Activated B cell treated with CpG ODN at 0.5 μM for 24 hours (primary cell): Measurements from ENCODE around the gene MACF1. TPM values are rescaled to one million over a fixed set of nuclear protein-coding genes. Genes with fewer than 3 reads are reported as not detected.
A peak's percentile ranks its signal among the peaks of the same experiment; 100 is the strongest.

Experiments used
- ATAC-seq: fragments of 200-7000 bp; cut with Tn5 transposase; one replicate; pipeline ENCODE4 v1.10.0; 2021; ENCODE audit warnings: low read depth, mild to moderate bottlenecking, moderate library complexity
- CTCF ChIA-PET: fragments of 350-600 bp; sonication (Branson Sonifier 250); formaldehyde crosslinking; loops from one replicate; lab custom pipeline; 2021; ENCODE audit warnings: antibody characterized with exemption; lab: Charles Lee
- POLR2A ChIA-PET: fragments of 350-600 bp; sonication (Branson Sonifier 250); formaldehyde crosslinking; loops from one replicate; lab custom pipeline; 2021; ENCODE audit warnings: antibody characterized with exemption; lab: Charles Lee
- DNase-seq: peaks from one replicate; pipeline ENCODE4 v3.0.0; 2022
- H3K27ac Mint-ChIP-seq: one replicate; pipeline ENCODE4 v1.8.0; 2020; ENCODE audit warnings: mixed read lengths
- H3K27me3 Mint-ChIP-seq: one replicate; pipeline ENCODE4 v1.8.0; 2021; ENCODE audit warnings: mixed read lengths
- H3K36me3 Mint-ChIP-seq: one replicate; pipeline ENCODE4 v1.8.0; 2021; ENCODE audit warnings: low read depth, mixed read lengths
- H3K4me1 Mint-ChIP-seq: one replicate; pipeline ENCODE4 v1.8.0; 2021; ENCODE audit warnings: mixed read lengths
- H3K4me3 Mint-ChIP-seq: one replicate; pipeline ENCODE4 v1.8.0; 2020; ENCODE audit warnings: mild to moderate bottlenecking, mixed read lengths
- H3K9me3 Mint-ChIP-seq: one replicate; pipeline ENCODE4 v1.8.0; 2020; ENCODE audit warnings: mixed read lengths
- intact Hi-C: fragments of 100-400 bp; cut with micrococcal nuclease; formaldehyde crosslinking; loops from one replicate; pipeline ENCODE4 v1.15.1; 2024
- total RNA-seq: library from RNA; stranded (reverse); gene quantifications from 2 replicates; pipeline ENCODE4 v1.2.3, GENCODE V29; 2022
- TF ChIP-seq, protein P1 (sequence below): fragments of 200-600 bp; IDR thresholded peaks from one replicate; pipeline ENCODE4 v1.8.0; 2022; ENCODE audit warnings: antibody characterized with exemption, mild to moderate bottlenecking

Gene MACF1
- total RNA-seq, 1 donor from 2014 or later, result 286 TPM

GRCh38 chr1:39266269-39266668, 61.8 kb downstream of the MACF1 start:
- POLR2A ChIA-PET, result interaction anchor here (0.6 to 1.5 kb wide), 2 partner anchors 130 to 163 kb away, joined by 4 read pairs; no protein-coding TSS in a partner anchor
- CTCF ChIA-PET, result interaction anchor here (1.5 to 5.6 kb wide), 5 partner anchors 10 to 167 kb away, joined by 3 to 40 read pairs (median 8); no protein-coding TSS in a partner anchor
- Mint-ChIP-seq H3K36me3 (peaks cover 15% of the 10 kb centered on the region), H3K4me3 (no peak overlapping the region), H3K9me3 (no peaks in the 10 kb centered on the region), H3K27me3 (no peaks in the 10 kb centered on the region), H3K4me1 (peaks cover 64% of the 10 kb centered on the region), H3K27ac (peak overlapping the region; percentile 31)
- DNase-seq (no peak), ATAC-seq (no peak)
- TF ChIP-seq, protein P1, sequence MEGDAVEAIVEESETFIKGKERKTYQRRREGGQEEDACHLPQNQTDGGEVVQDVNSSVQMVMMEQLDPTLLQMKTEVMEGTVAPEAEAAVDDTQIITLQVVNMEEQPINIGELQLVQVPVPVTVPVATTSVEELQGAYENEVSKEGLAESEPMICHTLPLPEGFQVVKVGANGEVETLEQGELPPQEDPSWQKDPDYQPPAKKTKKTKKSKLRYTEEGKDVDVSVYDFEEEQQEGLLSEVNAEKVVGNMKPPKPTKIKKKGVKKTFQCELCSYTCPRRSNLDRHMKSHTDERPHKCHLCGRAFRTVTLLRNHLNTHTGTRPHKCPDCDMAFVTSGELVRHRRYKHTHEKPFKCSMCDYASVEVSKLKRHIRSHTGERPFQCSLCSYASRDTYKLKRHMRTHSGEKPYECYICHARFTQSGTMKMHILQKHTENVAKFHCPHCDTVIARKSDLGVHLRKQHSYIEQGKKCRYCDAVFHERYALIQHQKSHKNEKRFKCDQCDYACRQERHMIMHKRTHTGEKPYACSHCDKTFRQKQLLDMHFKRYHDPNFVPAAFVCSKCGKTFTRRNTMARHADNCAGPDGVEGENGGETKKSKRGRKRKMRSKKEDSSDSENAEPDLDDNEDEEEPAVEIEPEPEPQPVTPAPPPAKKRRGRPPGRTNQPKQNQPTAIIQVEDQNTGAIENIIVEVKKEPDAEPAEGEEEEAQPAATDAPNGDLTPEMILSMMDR, result no peak
- intact Hi-C loops, result loop anchor here (10.0 kb wide), 1 partner anchor 391 kb away; the partner anchor contains the start of gene MYCBP

GRCh38 chr1:39266792-39267191, 62.3 kb downstream of the MACF1 start:
- CTCF ChIA-PET, result interaction anchor here (1.5 to 5.6 kb wide), 5 partner anchors 8 to 168 kb away, joined by 3 to 40 read pairs (median 10); no protein-coding TSS in a partner anchor

GRCh38 chr1:39268112-39268581, 63.7 kb downstream of the MACF1 start:
- CTCF ChIA-PET, result interaction anchor here (1.0 to 5.6 kb wide), 6 partner anchors 10 to 169 kb away, joined by 3 to 40 read pairs (median 12); no protein-coding TSS in a partner anchor
- Mint-ChIP-seq H3K4me3 (peak overlapping the region; percentile 82), H3K9me3 (no peaks in the 10 kb centered on the region), H3K27ac (peak overlapping the region; percentile 84), H3K4me1 (peaks cover 65% of the 10 kb centered on the region), H3K36me3 (peaks cover 4% of the 10 kb centered on the region), H3K27me3 (no peaks in the 10 kb centered on the region)
- intact Hi-C loops, result loop anchor here (2.0 to 10.0 kb wide), 3 partner anchors 53 to 393 kb away; partner anchors contain the start of gene MYCBP
- no peak for ATAC-seq
- TF ChIP-seq, protein P1, result no peak
- DNase-seq, result no peak
- POLR2A ChIA-PET, result interaction anchor here (0.8 to 2.2 kb wide), 2 partner anchors 53 to 75 kb away, joined by 3 to 10 read pairs; no protein-coding TSS in a partner anchor

More at GRCh38 chr1:39266792-39267191, 62.3 kb downstream of the MACF1 start:
- no peaks in the 10 kb centered on the region for H3K9me3 Mint-ChIP-seq
- no peaks in the 10 kb centered on the region for H3K27me3 Mint-ChIP-seq
- peaks cover 64% of the 10 kb centered on the region for H3K4me1 Mint-ChIP-seq
- intact Hi-C loops, result loop anchor here (10.0 kb wide), 1 partner anchor 392 kb away; the partner anchor contains the start of gene MYCBP
- ATAC-seq, result no peak
- TF ChIP-seq, protein P1, result no peak
- POLR2A ChIA-PET, result interaction anchor here (1.5 kb wide), 1 partner anchor 164 kb away, joined by 4 read pairs; no protein-coding TSS in a partner anchor
- H3K27ac Mint-ChIP-seq, result no peak overlapping the region
- H3K4me3 Mint-ChIP-seq, result no peak overlapping the region
- peaks cover 11% of the 10 kb centered on the region for H3K36me3 Mint-ChIP-seq
- DNase-seq, result no peak

DNA sequence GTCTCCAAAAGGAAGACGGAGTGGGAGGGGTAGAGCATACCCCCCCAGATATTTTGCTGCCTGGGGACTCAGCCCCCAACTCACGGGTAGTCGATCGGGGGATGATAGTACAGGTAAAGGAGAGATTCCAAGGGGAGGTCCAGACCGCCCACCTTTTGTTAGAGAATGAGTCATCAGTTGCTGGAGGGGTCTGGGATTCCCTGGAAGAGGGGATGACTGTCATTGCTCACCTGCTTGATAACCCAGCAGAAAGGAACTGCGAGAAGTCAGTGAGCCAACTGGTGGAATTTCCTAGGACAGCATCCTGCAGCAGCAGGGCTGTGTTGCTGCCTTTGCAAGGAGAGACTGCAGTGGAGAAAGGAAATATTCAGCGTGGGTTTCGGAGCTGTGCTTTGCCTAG, 64.4 kb downstream of the MACF1 start:
- Mint-ChIP-seq H3K36me3 (peaks cover 3% of the 10 kb centered on the region), H3K4me1 (peaks cover 68% of the 10 kb centered on the region), H3K27me3 (no peaks in the 10 kb centered on the region), H3K4me3 (peak overlapping the region; percentile 82), H3K27ac (peak overlapping the region; percentile 84), H3K9me3 (no peaks in the 10 kb centered on the region)
- TF ChIP-seq, protein P1, result no peak
- intact Hi-C loops, result loop anchor here (1.0 to 10.0 kb wide), 6 partner anchors 11 to 394 kb away; partner anchors contain the start of gene MYCBP
- POLR2A ChIA-PET, result interaction anchor here (0.7 to 2.2 kb wide), 5 partner anchors 10 to 306 kb away, joined by 3 to 10 read pairs (median 3); no protein-coding TSS in a partner anchor
- ATAC-seq (no peak), DNase-seq (no peak)
- CTCF ChIA-PET, result interaction anchor here (1.2 to 5.6 kb wide), 5 partner anchors 11 to 170 kb away, joined by 9 to 40 read pairs (median 16); no protein-coding TSS in a partner anchor

DNA sequence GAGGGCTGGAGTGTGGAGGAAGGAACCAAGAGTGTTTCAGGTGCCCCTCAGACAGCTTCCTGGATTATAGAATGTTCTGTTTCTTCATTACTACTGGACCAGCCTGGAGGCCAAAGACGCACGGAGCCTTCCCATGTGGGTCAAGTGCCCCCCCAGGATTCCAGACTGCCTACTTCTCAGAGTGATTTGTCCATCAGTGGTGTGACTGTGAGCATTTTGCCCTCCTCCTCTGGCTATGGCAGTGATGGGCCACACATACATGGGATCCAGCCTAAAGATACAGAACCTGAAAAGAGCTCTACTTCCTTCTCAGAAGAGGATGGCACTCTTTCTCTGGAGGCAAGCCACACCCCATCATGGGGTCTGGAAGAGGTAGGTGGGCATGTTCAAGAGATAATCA, 64.9 kb downstream of the MACF1 start:
- peaks cover under 1% of the 10 kb centered on the region for H3K36me3 Mint-ChIP-seq
- H3K4me1 Mint-ChIP-seq, result peaks cover 69% of the 10 kb centered on the region
- ATAC-seq, result peak; percentile 19
- POLR2A ChIA-PET, result interaction anchor here (0.6 to 2.2 kb wide), 13 partner anchors 10 to 770 kb away, joined by 3 to 13 read pairs (median 3); partner anchors contain the start of gene NDUFS5
- no peaks in the 10 kb centered on the region for H3K9me3 Mint-ChIP-seq
- intact Hi-C loops, result loop anchor here (1.0 to 10.0 kb wide), 6 partner anchors 11 to 395 kb away; partner anchors contain the start of gene MYCBP
- CTCF ChIA-PET, result interaction anchor here (0.7 to 5.6 kb wide), 6 partner anchors 11 to 171 kb away, joined by 3 to 40 read pairs (median 13); no protein-coding TSS in a partner anchor
- H3K27me3 Mint-ChIP-seq, result no peaks in the 10 kb centered on the region
- TF ChIP-seq, protein P1, result no peak
- H3K27ac Mint-ChIP-seq, result peak overlapping the region; percentile 84
- H3K4me3 Mint-ChIP-seq, result peak overlapping the region; percentile 82
- no peak for DNase-seq
